ENCODE results near the gene GPANK1.

DNA sequence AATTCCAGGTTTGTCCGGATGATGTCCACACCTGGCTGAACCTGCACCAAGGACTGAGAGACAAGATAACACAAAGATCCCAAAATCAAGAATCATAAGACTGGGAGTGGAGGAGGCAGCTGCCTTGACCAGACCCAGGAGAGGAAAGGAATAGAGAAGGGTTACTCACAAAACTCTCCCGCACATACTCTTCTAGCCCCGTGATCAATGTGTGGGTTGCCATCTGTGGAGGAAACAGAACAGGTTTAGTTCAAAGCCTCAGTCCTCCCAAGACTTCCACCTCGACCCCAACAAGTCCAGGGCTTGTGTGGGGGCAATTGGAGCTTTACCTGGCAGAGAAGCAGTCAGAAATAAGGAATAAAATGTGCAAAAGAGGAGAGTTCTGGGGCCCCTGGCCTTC, 23.4 kb downstream of the GPANK1 start:
- TF ChIP-seq, protein P1, sequence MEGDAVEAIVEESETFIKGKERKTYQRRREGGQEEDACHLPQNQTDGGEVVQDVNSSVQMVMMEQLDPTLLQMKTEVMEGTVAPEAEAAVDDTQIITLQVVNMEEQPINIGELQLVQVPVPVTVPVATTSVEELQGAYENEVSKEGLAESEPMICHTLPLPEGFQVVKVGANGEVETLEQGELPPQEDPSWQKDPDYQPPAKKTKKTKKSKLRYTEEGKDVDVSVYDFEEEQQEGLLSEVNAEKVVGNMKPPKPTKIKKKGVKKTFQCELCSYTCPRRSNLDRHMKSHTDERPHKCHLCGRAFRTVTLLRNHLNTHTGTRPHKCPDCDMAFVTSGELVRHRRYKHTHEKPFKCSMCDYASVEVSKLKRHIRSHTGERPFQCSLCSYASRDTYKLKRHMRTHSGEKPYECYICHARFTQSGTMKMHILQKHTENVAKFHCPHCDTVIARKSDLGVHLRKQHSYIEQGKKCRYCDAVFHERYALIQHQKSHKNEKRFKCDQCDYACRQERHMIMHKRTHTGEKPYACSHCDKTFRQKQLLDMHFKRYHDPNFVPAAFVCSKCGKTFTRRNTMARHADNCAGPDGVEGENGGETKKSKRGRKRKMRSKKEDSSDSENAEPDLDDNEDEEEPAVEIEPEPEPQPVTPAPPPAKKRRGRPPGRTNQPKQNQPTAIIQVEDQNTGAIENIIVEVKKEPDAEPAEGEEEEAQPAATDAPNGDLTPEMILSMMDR (conservative IDR thresholded peaks at IDR 0.05 in 1 of 2, IDR thresholded peaks at IDR 0.05 in 1 of 2; ENCODE audit: low read depth in 1 of 2, low read length in 2 of 2): no peak
- no peak for TF ChIP-seq EZH2 (IDR thresholded peaks at IDR 0.05; ENCODE audit: low read length, missing control alignments)
